ENCODE results near the gene TMEM125. TPM values are rescaled to one million over a fixed set of nuclear protein-coding genes. Genes with fewer than 3 reads are reported as not detected.
A peak's percentile ranks its signal among the peaks of the same experiment; 100 is the strongest.

Gene TMEM125
- total RNA-seq, 1 donor from 2014 or later = 9.5 TPM

GRCh38 chr1:43267818-43268425 lies 1.9 kb upstream of the TMEM125 start:
- no peak for TF ChIP-seq CTCF (IDR thresholded peaks at IDR 0.05; ENCODE audit: insufficient read depth, low read length, severe bottlenecking)
- DNase-seq (ENCODE audit: low read depth) = no peak
- H3K4me3 ChIP-seq (ENCODE audit: low read depth, low read length) = no peak overlapping the region
- FAIRE-seq = no peak
- H3K36me3 ChIP-seq (ENCODE audit: control insufficient read depth, insufficient read depth, low read length) = no peaks in the 10 kb centered on the region
- no peaks in the 10 kb centered on the region for H3K27me3 ChIP-seq (ENCODE audit: control insufficient read depth, insufficient read depth, low read length)

GRCh38 chr1:43270421-43271095 lies 775 bp downstream of the TMEM125 start:
- H3K36me3 ChIP-seq (ENCODE audit: control insufficient read depth, insufficient read depth, low read length) = no peaks in the 10 kb centered on the region
- DNase-seq (ENCODE audit: low read depth) (peak; percentile 80), FAIRE-seq (peak; percentile 64)
- H3K4me3 ChIP-seq (ENCODE audit: low read depth, low read length) = peak overlapping the region; percentile 27
- no peak for TF ChIP-seq CTCF (IDR thresholded peaks at IDR 0.05; ENCODE audit: insufficient read depth, low read length, severe bottlenecking)
- no peaks in the 10 kb centered on the region for H3K27me3 ChIP-seq (ENCODE audit: control insufficient read depth, insufficient read depth, low read length)

GRCh38 chr1:43271186-43272118 lies 1.7 kb downstream of the TMEM125 start:
- peak; percentile 2 for DNase-seq (ENCODE audit: low read depth)

GRCh38 chr1:43272161-43272560 lies 2.4 kb downstream of the TMEM125 start:
- FAIRE-seq = no peak

More at GRCh38 chr1:43271186-43272118, 1.7 kb downstream of the TMEM125 start:
- Histone ChIP-seq H3K36me3 (ENCODE audit: control insufficient read depth, insufficient read depth, low read length) (no peaks in the 10 kb centered on the region), H3K27me3 (ENCODE audit: control insufficient read depth, insufficient read depth, low read length) (no peaks in the 10 kb centered on the region), H3K4me3 (ENCODE audit: low read depth, low read length) (no peak overlapping the region)
- TF ChIP-seq CTCF (IDR thresholded peaks at IDR 0.05; ENCODE audit: insufficient read depth, low read length, severe bottlenecking) = no peak
- FAIRE-seq = no peak

More at GRCh38 chr1:43272161-43272560, 2.4 kb downstream of the TMEM125 start:
- H3K36me3 ChIP-seq (ENCODE audit: control insufficient read depth, insufficient read depth, low read length) = no peaks in the 10 kb centered on the region
- H3K27me3 ChIP-seq (ENCODE audit: control insufficient read depth, insufficient read depth, low read length) = no peaks in the 10 kb centered on the region
- no peak for DNase-seq (ENCODE audit: low read depth)
- TF ChIP-seq CTCF (IDR thresholded peaks at IDR 0.05; ENCODE audit: insufficient read depth, low read length, severe bottlenecking) = no peak
- no peak overlapping the region for H3K4me3 ChIP-seq (ENCODE audit: low read depth, low read length)
